Liver (tissue), 10 donors: ENCODE data around the gene RNPS1. TPM values are rescaled to one million over a fixed set of nuclear protein-coding genes. Genes with fewer than 3 reads are reported as not detected.

Experiments
- DNase-seq: peaks from one replicate; pipeline ENCODE4 v3.0.0-alpha.2; 2017; ENCODE audit warnings: low spot score
- H3K27ac ChIP-seq, 2 donors: one replicate each; pipeline ENCODE4 v1.7.0; 2013; ENCODE audit warnings: inconsistent platforms in 2 of 2, low read length in 2 of 2, control low read depth in 1 of 2, low read depth in 1 of 2, mild to moderate bottlenecking in 1 of 2
- H3K27me3 ChIP-seq, 4 donors: one replicate each; pipeline versions ENCODE4 v1.6.1 to v1.7.0; 2013; ENCODE audit warnings: low read length in 3 of 4, inconsistent platforms in 1 of 4, mild to moderate bottlenecking in 1 of 4, moderate library complexity in 1 of 4; ENCODE audit not compliant: control insufficient read depth in 4 of 4, insufficient read depth in 4 of 4
- H3K36me3 ChIP-seq, 4 donors: one replicate each; pipeline versions ENCODE4 v1.6.1 to v1.7.0; 2013; ENCODE audit warnings: low read length in 3 of 4, mild to moderate bottlenecking in 3 of 4, low read depth in 1 of 4, moderate library complexity in 1 of 4; ENCODE audit not compliant: control insufficient read depth in 4 of 4, insufficient read depth in 3 of 4
- H3K4me1 ChIP-seq, 4 donors: one replicate each; pipeline versions ENCODE4 v1.6.1 to v1.7.0; 2013; ENCODE audit warnings: low read length in 3 of 4, mild to moderate bottlenecking in 3 of 4, moderate library complexity in 1 of 4; ENCODE audit not compliant: control insufficient read depth in 4 of 4, insufficient read depth in 4 of 4
- H3K4me3 ChIP-seq, 3 donors: one replicate each; pipeline versions ENCODE4 v1.6.1 to v1.7.0; 2013; ENCODE audit warnings: low read length in 3 of 3, control low read depth in 1 of 3, low read depth in 1 of 3, mild to moderate bottlenecking in 1 of 3
- H3K9ac ChIP-seq, 2 donors: one replicate each; pipeline ENCODE4 v1.7.0; 2013; ENCODE audit warnings: low read length in 2 of 2, mild to moderate bottlenecking in 2 of 2, moderate library complexity in 2 of 2, control low read depth in 1 of 2, low read depth in 1 of 2
- H3K9me3 ChIP-seq, 4 donors: one replicate each; pipeline versions ENCODE4 v1.6.1 to v1.7.0; 2013; ENCODE audit warnings: low read length in 3 of 4; ENCODE audit not compliant: control insufficient read depth in 4 of 4
- ATF3 ChIP-seq: IDR thresholded peaks from 2 replicates; pipeline ENCODE4 v1.6.1; 2016; ENCODE audit warnings: antibody characterized with exemption
- EGR1 ChIP-seq, 2 donors: IDR thresholded peaks; 2 replicates each; pipeline ENCODE4 v1.6.1; 2016 to 2018; ENCODE audit warnings: antibody characterized with exemption in 2 of 2, low read depth in 2 of 2
- FOXA1 ChIP-seq: IDR thresholded peaks from 2 replicates; pipeline ENCODE4 v1.6.1; 2016; ENCODE audit warnings: antibody characterized with exemption
- FOXA2 ChIP-seq: IDR thresholded peaks from 2 replicates; pipeline ENCODE4 v1.6.1; 2016; ENCODE audit warnings: antibody characterized with exemption
- GABPA ChIP-seq, 2 donors: IDR thresholded peaks in 1 of 2; conservative IDR thresholded peaks in 1 of 2; 2 replicates each; pipeline ENCODE4 v1.6.1; 2016; ENCODE audit warnings: antibody characterized with exemption in 2 of 2, mild to moderate bottlenecking in 1 of 2, moderate library complexity in 1 of 2
- JUND ChIP-seq, 2 donors: IDR thresholded peaks; 2 replicates each; pipeline ENCODE4 v1.6.1; 2016; ENCODE audit warnings: antibody characterized with exemption in 2 of 2
- NR2F2 ChIP-seq: IDR thresholded peaks from 2 replicates; pipeline ENCODE4 v1.6.1; 2016; ENCODE audit warnings: antibody characterized with exemption
- RAD21 ChIP-seq, 2 donors: IDR thresholded peaks; 2 replicates each; pipeline ENCODE4 v1.6.1; 2016; ENCODE audit warnings: antibody characterized with exemption in 2 of 2, mild to moderate bottlenecking in 2 of 2
- REST ChIP-seq: IDR thresholded peaks from 2 replicates; pipeline ENCODE4 v1.6.1; 2016; ENCODE audit warnings: antibody characterized with exemption, mild to moderate bottlenecking
- RXRA ChIP-seq, 2 donors: IDR thresholded peaks; 2 replicates each; pipeline ENCODE4 v1.6.1; 2017 to 2018; ENCODE audit warnings: antibody characterized with exemption in 2 of 2, mild to moderate bottlenecking in 1 of 2
- SP1 ChIP-seq: IDR thresholded peaks from 2 replicates; pipeline ENCODE4 v1.6.1; 2018; ENCODE audit warnings: antibody characterized with exemption, mild to moderate bottlenecking
- TAF1 ChIP-seq: conservative IDR thresholded peaks from 2 replicates; pipeline ENCODE4 v1.6.1; 2016; ENCODE audit warnings: antibody characterized with exemption, mild to moderate bottlenecking
- YY1 ChIP-seq: IDR thresholded peaks from 2 replicates; pipeline ENCODE4 v1.6.1; 2016; ENCODE audit warnings: antibody characterized with exemption, mild to moderate bottlenecking
- WGBS: extraction: QIAGEN DNeasy Blood & Tissue Kit; methylation state at CpG from one replicate; pipeline ENCODE4 v1.1.7; 2013; 5-methylcytosine and 5-hydroxymethylcytosine counted together
- polyA plus RNA-seq, 2 donors: library from polyadenylated mRNA; stranded (reverse) in 1 of 2; unstranded in 1 of 2; fragments of 200-250 nt in 1 of 2; fragments of >200 nt in 1 of 2; fragmentation: Nextera tagmentation in 1 of 2; extraction: Ambion mirVana in 1 of 2; gene quantifications; one replicate each; pipeline versions ENCODE4 v1.2.1 to v1.2.3, GENCODE V29; 2013 to 2015
- small RNA-seq: library from RNA; depleted of rRNA; stranded (forward); fragments of <200 nt; gene quantifications from one replicate; pipeline ENCODE3, GENCODE V24; 2014
- total RNA-seq, 2 donors: library from RNA; depleted of rRNA; stranded (reverse); fragments of >200 nt; gene quantifications; one replicate each; pipeline ENCODE4 v1.2.3, GENCODE V29; 2014
- TF ChIP-seq, protein P1 (sequence below): IDR thresholded peaks from 2 replicates; pipeline ENCODE4 v1.6.1; 2016; ENCODE audit warnings: antibody characterized with exemption
- donor health status: healthy.
- donor health status: healthy.
- donor health status: healthy.
- donor health status: healthy.
- donor health status: healthy.

Gene RNPS1
- total and polyA plus RNA-seq, 4 donors = 31.3 to 38.2 (median 36.7) TPM

DNA sequence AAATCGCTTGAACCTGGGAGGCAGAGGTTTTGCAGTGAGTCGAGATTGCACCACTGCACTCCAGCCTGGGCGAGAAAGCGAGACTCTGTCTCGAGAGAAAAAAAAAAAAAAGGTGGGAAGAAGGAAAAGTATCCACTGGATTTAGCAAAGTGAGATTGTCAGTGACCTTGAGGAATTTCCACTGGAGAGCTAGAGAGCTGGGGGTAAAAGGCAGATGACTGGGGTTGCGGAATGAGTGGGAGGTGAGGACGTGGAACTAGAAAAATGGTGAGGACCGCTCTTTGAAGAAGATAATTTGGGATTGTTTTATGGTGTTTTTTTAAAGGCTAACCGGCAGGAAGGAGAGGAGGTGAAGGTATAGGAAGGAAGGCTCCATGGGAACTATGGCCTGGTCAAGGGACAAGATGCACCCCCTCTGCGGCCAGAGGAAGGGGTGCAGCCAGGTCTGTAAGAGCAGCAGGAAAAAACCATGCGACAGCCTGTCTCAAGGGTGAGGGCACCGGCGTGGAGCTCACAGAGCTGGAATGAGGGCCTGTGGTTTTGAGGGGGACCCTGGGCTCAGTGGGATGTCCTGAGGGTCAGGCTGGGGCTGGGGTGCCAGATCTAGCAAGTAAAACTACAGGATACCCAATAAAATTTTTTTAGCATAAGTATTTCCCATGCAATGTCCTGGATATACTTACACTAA lies 63.4 kb downstream of the RNPS1 start:
- Histone ChIP-seq H3K27ac (peak overlapping the region; percentile 80 to 98), H3K36me3 (peaks cover 0 to 21% (median 5%) of the 10 kb centered on the region in 4 donors), H3K9ac (no peak overlapping the region), H3K4me3 (peak overlapping the region; percentile 33 to 85 (median 76)), H3K9me3 (no peaks in the 10 kb centered on the region), H3K27me3 (no peaks in the 10 kb centered on the region), H3K4me1 (peaks cover 4 to 19% (median 10%) of the 10 kb centered on the region in 4 donors)
- 86% methylated on average over 13 of the region's 13 CpGs for WGBS
- TF ChIP-seq EGR1 (IDR thresholded peaks at IDR 0.05; ENCODE audit: low read depth in 2 of 2) (no peak), SP1 (no peak), TAF1 (no peak), GABPA (IDR thresholded peaks at IDR 0.05 in 1 of 2, conservative IDR thresholded peaks at IDR 0.05 in 1 of 2) (no peak), FOXA1 (no peak), NR2F2 (no peak), FOXA2 (no peak), ATF3 (no peak), REST (no peak), JUND (IDR thresholded peaks at IDR 0.05) (no peak), YY1 (no peak), RXRA (IDR thresholded peaks at IDR 0.05) (no peak), RAD21 (IDR thresholded peaks at IDR 0.05) (no peak)
- TF ChIP-seq, protein P1, sequence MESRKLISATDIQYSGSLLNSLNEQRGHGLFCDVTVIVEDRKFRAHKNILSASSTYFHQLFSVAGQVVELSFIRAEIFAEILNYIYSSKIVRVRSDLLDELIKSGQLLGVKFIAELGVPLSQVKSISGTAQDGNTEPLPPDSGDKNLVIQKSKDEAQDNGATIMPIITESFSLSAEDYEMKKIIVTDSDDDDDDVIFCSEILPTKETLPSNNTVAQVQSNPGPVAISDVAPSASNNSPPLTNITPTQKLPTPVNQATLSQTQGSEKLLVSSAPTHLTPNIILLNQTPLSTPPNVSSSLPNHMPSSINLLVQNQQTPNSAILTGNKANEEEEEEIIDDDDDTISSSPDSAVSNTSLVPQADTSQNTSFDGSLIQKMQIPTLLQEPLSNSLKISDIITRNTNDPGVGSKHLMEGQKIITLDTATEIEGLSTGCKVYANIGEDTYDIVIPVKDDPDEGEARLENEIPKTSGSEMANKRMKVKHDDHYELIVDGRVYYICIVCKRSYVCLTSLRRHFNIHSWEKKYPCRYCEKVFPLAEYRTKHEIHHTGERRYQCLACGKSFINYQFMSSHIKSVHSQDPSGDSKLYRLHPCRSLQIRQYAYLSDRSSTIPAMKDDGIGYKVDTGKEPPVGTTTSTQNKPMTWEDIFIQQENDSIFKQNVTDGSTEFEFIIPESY = no peak
- no peak for DNase-seq

Small RNAs within 50 kb of the gene (small RNA-seq; reads per million reads assigned to genes)
- gene MIR3677 (not detected), gene MIR4717 (not detected)

Other genes starting within 250 kb of the RNPS1 start
- gene NPW, start 248.3 kb downstream of the RNPS1 start, total RNA-seq = 1 to 10 TPM; 1.3 to 8.4 TPM
- 10 to 100 TPM in 1 of 2 donors, 1 to 10 TPM in 1; 9.9 to 20.6 TPM for gene NPW, start 248.3 kb downstream of the RNPS1 start, polyA plus RNA-seq
- 10 to 100 TPM; 36.6 to 85.8 TPM for gene NHERF2, start 241.2 kb downstream of the RNPS1 start, total RNA-seq
- gene NHERF2, start 241.2 kb downstream of the RNPS1 start, polyA plus RNA-seq = 100 to 1,000 TPM in 1 of 2 donors, 10 to 100 TPM in 1; 62.4 to 205 TPM
- gene NTHL1, start 220.3 kb downstream of the RNPS1 start, total RNA-seq = 10 to 100 TPM; 10.4 to 12.7 TPM
- 100 to 1,000 TPM in 1 of 2 donors, 10 to 100 TPM in 1; 25.4 to 166 TPM for gene NTHL1, start 220.3 kb downstream of the RNPS1 start, polyA plus RNA-seq
- gene TSC2, start 220.1 kb downstream of the RNPS1 start, total RNA-seq = 10 to 100 TPM; 28.3 to 51.2 TPM
- gene TSC2, start 220.1 kb downstream of the RNPS1 start, polyA plus RNA-seq = 10 to 100 TPM; 23.3 to 29.1 TPM
- 10 to 100 TPM; 30.6 to 58.4 TPM for gene PKD1, start 132.2 kb downstream of the RNPS1 start, total RNA-seq
- gene PKD1, start 132.2 kb downstream of the RNPS1 start, polyA plus RNA-seq = 10 to 100 TPM in 1 of 2 donors, 1 to 10 TPM in 1; 8.0 to 20.6 TPM
- gene RAB26, start 119.5 kb downstream of the RNPS1 start, total RNA-seq = 1 to 10 TPM; 1.9 to 3.9 TPM
- gene RAB26, start 119.5 kb downstream of the RNPS1 start, polyA plus RNA-seq = 1 to 10 TPM; 2.6 to 3.4 TPM
- 10 to 100 TPM; 33.2 to 34.8 TPM for gene TRAF7, start 112.3 kb downstream of the RNPS1 start, total RNA-seq
- gene TRAF7, start 112.3 kb downstream of the RNPS1 start, polyA plus RNA-seq = 10 to 100 TPM; 14.7 to 36.6 TPM
- under 1 TPM; under 0.01 to 0.09 TPM for gene CASKIN1, start 71.5 kb downstream of the RNPS1 start, total RNA-seq
- under 1 TPM in 1 of 2 donors, not detected in 1; 0.17 TPM for gene CASKIN1, start 71.5 kb downstream of the RNPS1 start, polyA plus RNA-seq
- 10 to 100 TPM; 11.1 to 14.4 TPM for gene MLST8, start 62.7 kb downstream of the RNPS1 start, total RNA-seq
- gene MLST8, start 62.7 kb downstream of the RNPS1 start, polyA plus RNA-seq = 10 to 100 TPM; 26.0 to 26.7 TPM
- gene BRICD5, start 57.3 kb downstream of the RNPS1 start, total RNA-seq = 1 to 10 TPM; 1.9 TPM
- gene BRICD5, start 57.3 kb downstream of the RNPS1 start, polyA plus RNA-seq = under 1 TPM; 0.26 to 0.91 TPM
- gene PGP, start 53.3 kb downstream of the RNPS1 start, total RNA-seq = 1 to 10 TPM; 5.8 to 9.9 TPM
- 1 to 10 TPM; 3.4 to 6.8 TPM for gene PGP, start 53.3 kb downstream of the RNPS1 start, polyA plus RNA-seq
- gene E4F1, start 44.5 kb downstream of the RNPS1 start, total RNA-seq = 10 to 100 TPM; 16.5 to 19.1 TPM
- gene E4F1, start 44.5 kb downstream of the RNPS1 start, polyA plus RNA-seq = 10 to 100 TPM in 1 of 2 donors, 1 to 10 TPM in 1; 4.4 to 11.0 TPM
- gene DNASE1L2, start 31.7 kb downstream of the RNPS1 start, total RNA-seq = under 1 TPM; 0.37 to 0.67 TPM
- gene DNASE1L2, start 31.7 kb downstream of the RNPS1 start, polyA plus RNA-seq = under 1 TPM; 0.13 to 0.20 TPM
- gene ECI1, start 16.5 kb downstream of the RNPS1 start, total RNA-seq = 10 to 100 TPM; 36.8 to 53.0 TPM
- gene ECI1, start 16.5 kb downstream of the RNPS1 start, polyA plus RNA-seq = 100 to 1,000 TPM; 106 to 107 TPM
- 1 to 10 TPM in 1 of 2 donors, under 1 TPM in 1; 0.47 to 1.1 TPM for gene ABCA3, start 72.6 kb upstream of the RNPS1 start, total RNA-seq
- gene ABCA3, start 72.6 kb upstream of the RNPS1 start, polyA plus RNA-seq = 1 to 10 TPM in 1 of 2 donors, under 1 TPM in 1; 0.51 to 1.0 TPM
- gene CCNF, start 161.3 kb upstream of the RNPS1 start, total RNA-seq = 10 to 100 TPM in 1 of 2 donors, 1 to 10 TPM in 1; 1.8 to 46.3 TPM
- 1 to 10 TPM in 1 of 2 donors, under 1 TPM in 1; 0.88 to 1.8 TPM for gene CCNF, start 161.3 kb upstream of the RNPS1 start, polyA plus RNA-seq
- 1 to 10 TPM in 1 of 2 donors, under 1 TPM in 1; 0.84 to 6.7 TPM for gene TEDC2, start 192.0 kb upstream of the RNPS1 start, total RNA-seq
- gene TEDC2, start 192.0 kb upstream of the RNPS1 start, polyA plus RNA-seq = 1 to 10 TPM in 1 of 2 donors, under 1 TPM in 1; 0.71 to 1.3 TPM
- gene NTN3, start 203.2 kb upstream of the RNPS1 start, total RNA-seq = 1 to 10 TPM in 1 of 2 donors, under 1 TPM in 1; 0.19 to 2.3 TPM
- gene NTN3, start 203.2 kb upstream of the RNPS1 start, polyA plus RNA-seq = under 1 TPM in 1 of 2 donors, not detected in 1; 0.28 TPM
- 10 to 100 TPM; 14.6 to 22.3 TPM for gene TBC1D24, start 207.0 kb upstream of the RNPS1 start, total RNA-seq
- gene TBC1D24, start 207.0 kb upstream of the RNPS1 start, polyA plus RNA-seq = 1 to 10 TPM; 8.4 TPM
- gene ATP6V0C, start 245.8 kb upstream of the RNPS1 start, total RNA-seq = 10 to 100 TPM; 17.6 to 27.3 TPM
- 100 to 1,000 TPM in 1 of 2 donors, 10 to 100 TPM in 1; 93.8 to 132 TPM for gene ATP6V0C, start 245.8 kb upstream of the RNPS1 start, polyA plus RNA-seq